GM12873 (cell line): ENCODE results near the gene FBRS.

Experiments used
- CTCF ChIP-seq: IDR thresholded peaks from 2 replicates; pipeline ENCODE4 v1.5.1; 2012; ENCODE audit warnings: low read depth, mild to moderate bottlenecking, moderate library complexity, low read length, control low read depth; ENCODE audit not compliant: insufficient read depth; ENCODE audit errors: missing control alignments

The FBRS gene

DNA sequence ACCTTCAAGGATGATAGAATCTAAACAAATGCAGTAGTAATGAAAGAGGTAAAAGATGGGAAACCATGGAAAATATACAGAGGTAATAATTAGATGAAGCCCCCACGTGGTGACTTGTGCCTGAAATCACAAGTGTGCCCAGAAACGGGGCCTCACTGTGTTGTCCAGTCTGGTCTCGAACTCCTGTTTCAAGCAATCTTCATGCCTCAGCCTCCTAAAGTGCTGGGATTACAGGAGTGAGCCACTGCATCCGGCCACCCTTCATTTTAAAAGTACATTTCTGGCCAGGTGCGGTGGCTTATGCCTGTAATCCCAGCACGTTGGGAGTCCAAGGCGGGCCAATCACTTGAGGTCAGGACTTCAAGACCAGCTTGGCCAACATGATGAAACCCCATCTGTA, 21.6 kb upstream of the FBRS start:
- no peak for TF ChIP-seq CTCF

GRCh38 chr16:30637944-30638343, 20.3 kb upstream of the FBRS start:
- peak; percentile 66 for TF ChIP-seq CTCF

GRCh38 chr16:30641378-30641982, 16.8 kb upstream of the FBRS start:
- no peak for TF ChIP-seq CTCF

- TF ChIP-seq CTCF = no peak
Observed at GRCh38 chr16:30644334-30644830, 13.8 kb upstream of the FBRS start.

DNA sequence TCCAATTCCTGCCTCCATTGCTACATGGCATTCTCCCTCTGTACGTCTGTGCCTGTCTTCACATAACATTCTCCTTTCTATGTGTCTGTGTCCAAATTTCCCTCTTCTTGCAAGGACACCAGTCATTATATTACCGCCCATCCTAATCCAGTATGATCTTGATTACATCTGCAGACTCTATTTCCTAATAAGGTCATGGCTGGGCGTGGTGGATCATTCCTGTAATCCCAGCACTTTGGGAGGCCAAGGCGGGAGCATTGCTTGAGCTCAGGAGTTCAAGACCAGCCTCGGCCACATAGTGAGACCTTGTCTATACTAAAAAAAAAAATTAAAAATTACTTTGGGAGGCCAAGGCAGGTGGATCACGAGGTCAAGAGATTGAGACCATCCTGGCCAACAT, 12.5 kb upstream of the FBRS start:
- no peak for TF ChIP-seq CTCF

DNA sequence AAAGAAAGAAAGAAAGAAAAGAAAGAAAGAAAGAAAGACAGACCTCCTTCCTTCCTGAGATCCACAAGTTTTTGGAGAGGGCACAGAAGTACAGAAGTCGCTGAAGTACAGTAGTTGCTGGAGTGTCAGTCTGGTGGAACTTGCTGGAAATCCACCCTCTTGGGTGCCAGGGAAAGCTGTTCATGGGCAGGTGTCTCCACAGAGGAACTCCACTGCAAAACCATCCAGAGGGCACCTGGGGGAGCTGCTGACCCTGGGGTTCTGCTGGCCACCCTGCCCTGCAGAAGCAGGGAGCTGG, 11.0 kb upstream of the FBRS start:
- TF ChIP-seq CTCF = no peak

GRCh38 chr16:30649725-30650368, 8.4 kb upstream of the FBRS start:
- TF ChIP-seq CTCF = no peak
